ENCODE results near the gene SLC2A9. TPM values are rescaled to one million over a fixed set of nuclear protein-coding genes. Genes with fewer than 3 reads are reported as not detected.

SLC2A9 gene
- total and polyA plus RNA-seq, 8 donors = 2.2 to 19.0 (median 4.3) TPM

- no peaks in the 10 kb centered on the region for H3K27me3 ChIP-seq
- no peak for TF ChIP-seq CTCF (IDR thresholded peaks at IDR 0.05)
- H3K27ac ChIP-seq = no peak overlapping the region
- no peaks in the 10 kb centered on the region for H3K36me3 ChIP-seq
- intact Hi-C loops (cut with DNase I) = no loop called here
- DNase-seq (no peak), ATAC-seq (no peak)
- H3K9me3 ChIP-seq = no peaks in the 10 kb centered on the region
- no peaks in the 10 kb centered on the region for H3K4me1 ChIP-seq
- H3K4me3 ChIP-seq = no peak overlapping the region
Measured at GRCh38 chr4:9938933-9939332, 82.4 kb downstream of the SLC2A9 start.

- Histone ChIP-seq H3K4me1 (no peaks in the 10 kb centered on the region), H3K27me3 (no peaks in the 10 kb centered on the region), H3K36me3 (no peaks in the 10 kb centered on the region), H3K27ac (no peak overlapping the region), H3K4me3 (no peak overlapping the region), H3K9me3 (no peaks in the 10 kb centered on the region)
- ATAC-seq (no peak), DNase-seq (no peak)
- intact Hi-C loops (cut with DNase I) = no loop called here
- no peak for TF ChIP-seq CTCF (IDR thresholded peaks at IDR 0.05)
Measured at GRCh38 chr4:9937078-9937477, 84.2 kb downstream of the SLC2A9 start.

GRCh38 chr4:9936129-9936644 is 85.1 kb downstream of the SLC2A9 start:
- no peak overlapping the region for H3K27ac ChIP-seq
- TF ChIP-seq CTCF (IDR thresholded peaks at IDR 0.05) = no peak
- DNase-seq = no peak
- no peaks in the 10 kb centered on the region for H3K4me1 ChIP-seq
- no peaks in the 10 kb centered on the region for H3K27me3 ChIP-seq
- no peaks in the 10 kb centered on the region for H3K9me3 ChIP-seq
- H3K4me3 ChIP-seq = no peak overlapping the region
- no peaks in the 10 kb centered on the region for H3K36me3 ChIP-seq
- ATAC-seq = no peak
- intact Hi-C loops (cut with DNase I) = no loop called here

GRCh38 chr4:9933956-9934355 is 87.3 kb downstream of the SLC2A9 start:
- Histone ChIP-seq H3K4me3 (no peak overlapping the region), H3K36me3 (no peaks in the 10 kb centered on the region), H3K4me1 (no peaks in the 10 kb centered on the region), H3K27ac (no peak overlapping the region), H3K27me3 (no peaks in the 10 kb centered on the region), H3K9me3 (no peaks in the 10 kb centered on the region)
- ATAC-seq (no peak), DNase-seq (no peak)
- intact Hi-C loops (cut with DNase I) = no loop called here
- TF ChIP-seq CTCF (IDR thresholded peaks at IDR 0.05) = no peak

GRCh38 chr4:9933184-9933583 is 88.1 kb downstream of the SLC2A9 start:
- no peaks in the 10 kb centered on the region for H3K4me1 ChIP-seq
- intact Hi-C loops (cut with DNase I) = no loop called here
- ATAC-seq = no peak

More at GRCh38 chr4:9933184-9933583, 88.1 kb downstream of the SLC2A9 start:
- Histone ChIP-seq H3K4me3 (no peak overlapping the region), H3K27me3 (no peaks in the 10 kb centered on the region), H3K36me3 (no peaks in the 10 kb centered on the region), H3K27ac (no peak overlapping the region), H3K9me3 (no peaks in the 10 kb centered on the region)
- no peak for DNase-seq
- no peak for TF ChIP-seq CTCF (IDR thresholded peaks at IDR 0.05)

All from left lung (tissue), 10 donors.